CD4-positive, alpha-beta T cell treated with Interleukin-2 at 100 ng/mL for 4 hours (primary cell): Measurements from ENCODE around the gene NEDD4L.

Source experiments
- DNase-seq: peaks from one replicate; pipeline ENCODE4 v3.0.0-alpha.2; 2020; ENCODE audit warnings: low spot score

NEDD4L gene

GRCh38 chr18:58321986-58322385 lies 278.0 kb downstream of the NEDD4L start:
- peak; percentile 79 for DNase-seq

- no peak for DNase-seq
These were observed 278.4 kb downstream of the NEDD4L start for GRCh38 chr18:58322464-58322863.

- no peak for DNase-seq
These were observed 280.1 kb downstream of the NEDD4L start for GRCh38 chr18:58323866-58324762.

- no peak for DNase-seq
These were observed 280.9 kb downstream of the NEDD4L start for GRCh38 chr18:58324824-58325480.

- DNase-seq, result no peak
These were observed 281.5 kb downstream of the NEDD4L start for GRCh38 chr18:58325494-58325893.

- no peak for DNase-seq
These were observed 290.0 kb downstream of the NEDD4L start for GRCh38 chr18:58334061-58334460.

DNA sequence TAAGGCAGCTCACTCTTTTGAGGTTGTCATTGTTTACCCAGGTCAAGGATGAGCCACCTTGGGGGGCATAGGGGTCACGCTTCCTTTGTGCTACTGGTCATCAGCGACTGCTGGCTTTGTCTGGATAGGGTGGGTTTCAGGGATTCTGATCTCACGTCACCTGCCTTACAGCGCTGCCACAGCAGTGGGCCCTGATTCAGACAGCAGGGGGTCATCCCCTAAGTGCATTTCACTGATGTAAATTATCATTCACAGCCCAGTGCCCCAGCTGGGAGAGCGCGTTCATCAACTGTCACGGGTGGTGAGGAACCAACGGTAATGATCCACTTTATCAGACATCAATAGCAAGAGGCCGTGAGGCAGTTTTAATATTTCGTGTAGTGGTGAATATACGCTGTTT lies 291.2 kb downstream of the NEDD4L start:
- DNase-seq, result no peak

GRCh38 chr18:58335821-58336220 lies 291.8 kb downstream of the NEDD4L start:
- DNase-seq, result no peak

- no peak for DNase-seq
These were observed 292.6 kb downstream of the NEDD4L start for GRCh38 chr18:58336605-58337004.

GRCh38 chr18:58337285-58337684 lies 293.3 kb downstream of the NEDD4L start:
- no peak for DNase-seq

- DNase-seq, result no peak
These were observed 293.7 kb downstream of the NEDD4L start for GRCh38 chr18:58337686-58338085.

- no peak for DNase-seq
These were observed 294.1 kb downstream of the NEDD4L start for GRCh38 chr18:58338141-58338540.

- no peak for DNase-seq
These were observed 295.1 kb downstream of the NEDD4L start for GRCh38 chr18:58338961-58339592.

GRCh38 chr18:58339890-58340289 lies 295.9 kb downstream of the NEDD4L start:
- no peak for DNase-seq

GRCh38 chr18:58341916-58342315 lies 297.9 kb downstream of the NEDD4L start:
- DNase-seq, result no peak

DNA sequence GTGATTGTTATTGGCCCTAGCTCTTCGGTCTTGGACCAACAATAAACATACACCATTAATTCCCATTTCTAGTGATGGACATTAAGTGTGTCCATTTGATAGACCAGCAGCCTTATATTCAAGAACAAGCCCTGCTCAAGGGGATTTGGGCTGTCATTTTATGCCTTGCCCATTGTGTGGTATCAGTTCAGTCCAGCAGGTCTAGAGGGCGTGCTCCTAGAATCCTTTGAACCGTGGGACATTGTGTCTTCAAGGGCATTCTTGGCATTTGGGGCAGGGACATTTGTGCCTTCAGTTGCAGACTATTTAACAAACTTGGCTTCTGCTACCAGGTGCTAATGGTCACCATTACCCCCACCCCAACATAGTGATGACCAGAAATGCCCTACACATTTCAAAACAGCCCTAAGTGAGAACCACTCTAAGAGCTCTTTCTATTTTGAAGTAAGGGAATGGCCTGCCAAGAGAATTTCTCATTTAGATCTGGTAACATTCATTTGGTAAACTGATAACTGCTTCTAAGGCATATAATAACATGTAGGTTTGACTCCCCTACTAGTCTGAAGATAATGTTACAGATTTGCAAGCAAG lies 300.1 kb downstream of the NEDD4L start:
- no peak for DNase-seq

DNA sequence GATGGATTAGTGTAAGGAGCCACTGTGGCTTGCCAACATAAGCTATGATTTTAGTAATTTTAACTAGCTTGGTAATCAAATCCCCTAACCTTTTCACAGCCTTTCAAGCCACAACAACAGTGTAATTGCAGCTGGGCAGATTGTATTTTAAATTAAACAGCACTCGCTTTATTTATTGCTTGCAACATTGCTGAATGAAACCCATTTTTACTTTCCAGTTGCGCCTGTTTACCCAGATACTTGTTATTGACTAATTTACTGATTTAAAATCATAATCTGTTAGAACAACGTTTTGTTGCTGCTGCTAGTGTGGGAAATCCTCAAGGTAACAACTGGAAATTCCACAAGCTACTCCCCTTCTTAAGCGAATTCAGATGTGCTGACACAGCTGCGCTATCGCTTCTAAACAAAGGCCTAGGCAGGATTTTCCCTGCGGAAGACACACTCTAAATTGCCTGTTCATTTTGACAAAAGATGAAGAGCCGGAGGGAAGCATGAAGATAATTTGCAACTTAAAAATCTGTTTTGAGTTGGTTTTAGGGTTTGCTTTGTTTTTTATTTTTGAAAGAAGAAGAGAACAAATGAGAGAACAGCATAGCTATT lies 300.9 kb downstream of the NEDD4L start:
- DNase-seq, result no peak

DNA sequence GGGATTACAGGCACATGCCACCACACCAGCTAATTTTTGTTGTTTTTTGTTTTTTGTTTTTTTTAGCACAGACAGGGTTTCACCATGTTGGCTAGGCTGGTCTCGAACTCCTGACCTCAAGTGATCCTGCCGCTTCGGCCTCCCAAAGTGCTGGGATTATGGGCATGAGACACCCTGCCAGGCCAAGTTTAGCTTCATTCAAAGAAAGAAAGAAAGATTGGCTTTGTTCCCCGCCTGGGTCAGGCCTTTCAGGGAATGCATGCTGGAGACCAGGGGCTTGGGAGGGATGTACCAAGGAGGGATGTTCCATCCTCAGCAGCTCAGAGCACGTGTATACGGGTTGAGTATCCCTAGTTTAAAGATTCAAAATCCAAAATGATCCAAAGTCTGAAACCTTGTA lies 301.8 kb downstream of the NEDD4L start:
- no peak for DNase-seq

- DNase-seq, result no peak
These were observed 303.1 kb downstream of the NEDD4L start for GRCh38 chr18:58347135-58347534.

DNA sequence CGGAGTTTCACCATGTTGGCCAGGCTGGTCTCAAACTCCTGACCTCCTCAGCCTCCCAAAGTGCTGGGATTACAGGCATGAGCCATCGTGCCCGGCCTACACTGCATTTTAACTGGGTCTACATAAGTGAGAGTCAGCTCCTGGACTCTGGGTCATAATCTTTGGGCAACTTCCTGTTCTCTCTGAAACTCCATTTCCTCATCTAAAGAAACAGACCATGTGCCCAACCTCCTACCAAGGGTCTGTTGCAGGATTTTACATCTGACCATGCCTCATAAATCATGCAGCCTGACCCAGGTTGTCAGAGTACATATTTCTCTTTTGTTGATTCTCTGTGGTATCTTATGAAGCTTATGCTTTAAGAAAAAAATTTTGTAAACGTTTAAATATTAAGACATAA lies 304.5 kb downstream of the NEDD4L start:
- no peak for DNase-seq

DNA sequence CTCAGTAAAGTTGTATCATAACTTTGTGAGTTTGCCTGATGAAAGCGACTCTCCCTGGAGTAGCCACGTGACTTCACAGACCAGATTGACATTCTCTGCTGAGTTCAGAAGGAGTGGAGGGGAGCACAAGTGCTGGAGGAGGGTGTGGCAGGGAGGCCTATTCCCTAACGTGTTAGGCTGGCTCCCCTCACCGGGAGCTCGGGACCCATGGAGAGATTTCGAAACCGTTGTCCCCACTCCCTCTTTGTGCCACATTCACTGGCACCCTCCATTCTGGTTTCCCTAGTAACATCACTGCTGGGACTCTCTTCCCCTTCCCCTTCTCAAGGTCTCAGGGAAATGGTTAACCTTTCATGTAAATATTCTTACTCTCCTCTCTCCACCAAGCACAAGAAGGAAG lies 304.9 kb downstream of the NEDD4L start:
- no peak for DNase-seq

- DNase-seq, result no peak
These were observed 305.6 kb downstream of the NEDD4L start for GRCh38 chr18:58349650-58350049.
